IPS-18a (cell line): ENCODE results near the gene PDE11A.

ENCODE experiments used
- H3K27ac ChIP-seq: one replicate; pipeline ENCODE4 v1.5.1; 2013; ENCODE audit warnings: low read length
- H3K27me3 ChIP-seq: one replicate; pipeline ENCODE4 v1.6.1; 2013; ENCODE audit warnings: mild to moderate bottlenecking, low read length; ENCODE audit not compliant: control insufficient read depth, insufficient read depth
- H3K36me3 ChIP-seq: one replicate; pipeline ENCODE4 v1.6.1; 2013; ENCODE audit warnings: low read depth, low read length; ENCODE audit not compliant: control insufficient read depth
- H3K4me1 ChIP-seq: one replicate; pipeline ENCODE4 v1.6.1; 2013; ENCODE audit warnings: low read depth, low read length; ENCODE audit not compliant: control insufficient read depth
- H3K4me3 ChIP-seq: one replicate; pipeline ENCODE4 v1.5.1; 2013; ENCODE audit warnings: low read length
- H3K9ac ChIP-seq: one replicate; pipeline ENCODE4 v1.6.1; 2013; ENCODE audit warnings: mild to moderate bottlenecking, low read length, moderate library complexity
- H3K9me3 ChIP-seq: one replicate; pipeline ENCODE4 v1.6.1; 2013; ENCODE audit warnings: low read depth, low read length; ENCODE audit not compliant: control insufficient read depth

The PDE11A gene

DNA sequence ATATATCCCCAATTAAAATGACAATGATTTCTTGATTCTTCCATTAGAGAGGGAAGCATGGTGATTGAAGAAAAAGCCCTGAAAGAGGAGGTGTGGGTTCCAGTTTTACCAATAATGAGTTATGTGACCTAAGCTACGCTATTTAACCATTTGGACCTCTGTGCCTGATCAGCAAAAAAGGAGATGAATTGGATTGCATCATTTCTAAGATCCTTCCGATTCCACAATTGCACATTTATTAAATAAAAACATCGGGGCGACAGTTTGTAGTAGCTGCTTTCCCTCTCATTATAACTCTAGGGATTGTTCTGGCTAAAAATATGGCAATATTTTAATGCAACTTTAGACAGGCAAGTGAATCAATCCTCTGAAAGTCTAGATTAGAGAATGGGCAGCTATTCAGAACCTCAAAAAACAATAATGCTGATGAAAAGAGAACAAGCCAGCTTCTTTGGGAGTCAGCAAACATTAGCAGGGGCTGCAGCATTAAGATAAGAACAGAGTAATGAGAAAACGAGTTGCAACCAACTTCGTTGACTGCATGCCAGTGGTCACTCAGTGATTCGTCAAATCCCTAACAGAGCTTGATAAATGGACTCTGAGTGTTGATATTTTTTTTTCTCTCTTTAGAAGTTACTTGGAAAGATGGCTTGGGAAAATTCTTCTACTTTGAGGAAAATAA lies 378.8 kb downstream of the PDE11A start:
- Histone ChIP-seq H3K9me3 (no peaks in the 10 kb centered on the region), H3K27me3 (no peaks in the 10 kb centered on the region), H3K4me3 (no peak overlapping the region), H3K36me3 (no peaks in the 10 kb centered on the region), H3K4me1 (no peaks in the 10 kb centered on the region), H3K27ac (no peak overlapping the region), H3K9ac (no peak overlapping the region)

DNA sequence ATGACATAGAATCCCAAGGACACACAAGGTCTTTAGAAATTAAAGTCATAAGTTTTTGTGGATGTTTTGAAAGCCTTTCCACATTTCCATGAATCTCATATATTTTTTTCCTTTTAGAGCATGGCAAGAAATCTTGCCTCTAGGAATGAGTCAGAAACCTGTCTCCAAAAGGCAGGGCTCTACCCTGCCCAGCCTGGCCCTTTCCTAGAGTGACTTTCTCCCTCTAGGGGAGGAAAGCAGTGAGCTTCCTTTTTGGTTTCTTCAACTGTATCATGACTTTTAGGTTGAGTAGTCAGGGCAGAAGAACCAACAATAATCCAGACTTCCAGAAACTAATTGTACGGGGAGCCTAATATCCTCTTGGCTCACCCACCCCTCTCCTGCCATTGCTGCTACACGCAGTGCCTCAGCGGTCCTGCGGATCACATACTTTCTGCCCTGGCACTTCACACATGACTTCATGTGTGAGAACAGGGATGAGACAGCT lies 379.8 kb downstream of the PDE11A start:
- H3K36me3 ChIP-seq: no peaks in the 10 kb centered on the region
- no peak overlapping the region for H3K9ac ChIP-seq
- H3K27me3 ChIP-seq: no peaks in the 10 kb centered on the region
- H3K27ac ChIP-seq: no peak overlapping the region
- no peaks in the 10 kb centered on the region for H3K4me1 ChIP-seq
- H3K9me3 ChIP-seq: no peaks in the 10 kb centered on the region
- no peak overlapping the region for H3K4me3 ChIP-seq

DNA sequence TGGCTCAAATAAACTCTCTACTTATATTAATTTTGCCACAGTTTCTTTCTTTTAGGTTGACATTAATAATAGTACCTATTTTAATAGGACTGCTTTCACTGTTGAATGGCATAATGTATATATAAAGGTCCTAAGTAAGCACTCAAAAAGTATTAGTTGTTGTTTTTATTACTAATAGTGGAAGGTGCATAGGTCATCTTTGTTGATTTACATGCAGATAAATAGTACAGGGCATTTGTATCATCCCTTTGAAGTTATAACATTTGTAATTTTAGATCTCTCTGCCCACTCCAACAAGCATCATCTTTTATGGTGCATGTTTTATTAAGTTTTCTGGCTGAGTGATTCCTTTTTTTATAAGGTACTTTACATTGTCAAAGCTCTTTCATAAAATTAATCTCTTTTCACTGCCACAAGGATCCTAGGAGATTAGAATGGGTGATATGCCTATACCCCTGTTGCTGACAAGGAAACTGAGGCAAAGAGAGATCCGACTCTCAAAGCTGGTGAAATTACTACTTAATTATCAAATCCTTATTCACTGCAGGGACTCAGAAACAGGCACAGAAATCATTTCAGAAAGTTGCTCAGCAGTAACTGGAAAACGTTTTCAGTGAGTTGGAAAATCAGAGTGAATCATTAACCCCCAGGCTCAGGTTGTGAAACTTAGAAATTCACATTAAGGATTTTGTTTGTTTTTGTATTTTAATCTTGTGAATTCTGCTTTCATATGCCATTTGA lies 380.4 kb downstream of the PDE11A start:
- Histone ChIP-seq H3K4me1 (no peaks in the 10 kb centered on the region), H3K9ac (no peak overlapping the region), H3K27ac (no peak overlapping the region), H3K27me3 (no peaks in the 10 kb centered on the region), H3K9me3 (no peaks in the 10 kb centered on the region), H3K4me3 (no peak overlapping the region), H3K36me3 (no peaks in the 10 kb centered on the region)

DNA sequence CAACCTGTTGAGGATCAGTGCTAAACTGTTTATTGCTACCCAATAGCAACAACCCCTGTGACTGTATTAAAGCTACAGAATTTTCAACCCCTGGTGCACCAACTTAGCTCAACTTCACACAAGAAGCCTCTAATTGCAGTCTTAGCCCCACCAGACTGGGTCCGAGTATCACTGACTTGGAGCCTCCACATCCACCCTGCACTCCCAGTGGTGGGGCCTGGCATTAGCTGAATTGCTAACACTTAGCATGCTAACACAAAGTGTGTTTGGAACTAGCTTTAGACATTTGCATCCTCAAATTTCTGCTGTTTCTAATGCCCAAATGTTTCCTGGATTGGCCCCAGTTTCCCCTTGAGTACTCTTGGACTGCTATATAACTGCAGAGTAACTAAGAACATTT lies 381.4 kb downstream of the PDE11A start:
- Histone ChIP-seq H3K36me3 (no peaks in the 10 kb centered on the region), H3K9me3 (no peaks in the 10 kb centered on the region), H3K27ac (no peak overlapping the region), H3K4me3 (no peak overlapping the region), H3K9ac (no peak overlapping the region), H3K27me3 (no peaks in the 10 kb centered on the region), H3K4me1 (no peaks in the 10 kb centered on the region)

DNA sequence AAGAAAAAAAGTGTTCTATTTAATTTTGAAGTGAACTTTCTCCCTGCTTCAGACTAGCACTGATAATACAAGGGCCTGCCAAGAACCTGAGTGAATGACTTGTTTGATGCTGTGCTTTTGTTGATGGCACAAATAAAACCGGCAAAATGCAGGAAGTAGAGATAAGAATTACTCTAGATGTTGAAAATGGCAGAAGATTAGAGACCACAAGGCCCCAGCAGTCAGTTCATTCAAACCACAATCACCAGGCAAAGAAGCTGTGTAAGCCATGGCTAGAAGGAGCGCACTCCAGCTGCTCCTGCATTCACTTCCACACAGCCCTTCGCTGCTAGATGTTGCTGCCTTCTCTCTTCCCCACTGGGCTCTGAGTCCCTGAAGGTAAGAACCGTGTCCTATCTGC lies 383.0 kb downstream of the PDE11A start:
- H3K4me3 ChIP-seq: no peak overlapping the region
- no peak overlapping the region for H3K27ac ChIP-seq
- no peaks in the 10 kb centered on the region for H3K27me3 ChIP-seq
- H3K36me3 ChIP-seq: no peaks in the 10 kb centered on the region
- no peak overlapping the region for H3K9ac ChIP-seq
- H3K4me1 ChIP-seq: no peaks in the 10 kb centered on the region
- H3K9me3 ChIP-seq: no peaks in the 10 kb centered on the region

DNA sequence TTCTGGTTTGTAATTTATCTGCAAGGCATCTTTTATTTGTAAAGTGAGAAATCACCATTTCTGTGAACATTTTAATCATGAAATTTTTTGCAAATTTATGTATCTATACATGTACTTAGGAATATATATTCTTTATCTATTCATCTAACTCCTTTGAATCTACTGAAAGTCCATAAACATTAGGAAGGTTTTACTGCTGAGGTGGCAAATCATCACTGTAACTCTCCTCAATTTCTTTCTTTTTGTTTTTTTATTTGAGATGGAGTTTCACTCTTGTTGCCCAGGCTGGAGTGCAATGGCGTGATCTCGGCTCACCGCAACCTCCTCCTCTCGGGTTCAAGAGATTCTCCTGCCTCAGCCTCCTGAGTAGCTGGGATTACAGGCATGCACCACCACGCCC lies 383.7 kb downstream of the PDE11A start:
- Histone ChIP-seq H3K4me1 (no peaks in the 10 kb centered on the region), H3K4me3 (no peak overlapping the region), H3K27me3 (no peaks in the 10 kb centered on the region), H3K36me3 (no peaks in the 10 kb centered on the region), H3K9me3 (no peaks in the 10 kb centered on the region), H3K27ac (no peak overlapping the region), H3K9ac (no peak overlapping the region)

DNA sequence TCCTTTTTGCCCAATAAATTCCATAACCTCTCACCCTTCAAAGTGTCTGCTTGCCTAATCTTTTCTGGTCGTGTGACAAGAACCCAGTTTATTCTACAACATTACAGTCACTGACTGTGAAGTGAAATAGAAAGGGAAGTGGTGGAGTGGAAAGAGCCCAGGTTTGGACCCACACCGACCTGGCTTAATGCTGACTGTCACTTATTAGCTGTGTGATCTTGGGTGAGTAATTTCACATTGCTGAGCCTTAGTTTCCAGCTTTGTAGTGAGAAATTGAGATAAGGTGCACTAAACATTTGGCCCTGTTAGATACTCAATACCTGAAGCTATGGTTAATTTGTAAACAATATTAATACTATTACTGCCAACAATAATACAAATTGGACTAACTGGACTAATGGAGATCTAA lies 388.9 kb downstream of the PDE11A start:
- no peaks in the 10 kb centered on the region for H3K36me3 ChIP-seq
- H3K9ac ChIP-seq: no peak overlapping the region
- H3K4me3 ChIP-seq: no peak overlapping the region
- no peaks in the 10 kb centered on the region for H3K27me3 ChIP-seq
- H3K4me1 ChIP-seq: peaks cover 8% of the 10 kb centered on the region
- no peak overlapping the region for H3K27ac ChIP-seq
- H3K9me3 ChIP-seq: no peaks in the 10 kb centered on the region

DNA sequence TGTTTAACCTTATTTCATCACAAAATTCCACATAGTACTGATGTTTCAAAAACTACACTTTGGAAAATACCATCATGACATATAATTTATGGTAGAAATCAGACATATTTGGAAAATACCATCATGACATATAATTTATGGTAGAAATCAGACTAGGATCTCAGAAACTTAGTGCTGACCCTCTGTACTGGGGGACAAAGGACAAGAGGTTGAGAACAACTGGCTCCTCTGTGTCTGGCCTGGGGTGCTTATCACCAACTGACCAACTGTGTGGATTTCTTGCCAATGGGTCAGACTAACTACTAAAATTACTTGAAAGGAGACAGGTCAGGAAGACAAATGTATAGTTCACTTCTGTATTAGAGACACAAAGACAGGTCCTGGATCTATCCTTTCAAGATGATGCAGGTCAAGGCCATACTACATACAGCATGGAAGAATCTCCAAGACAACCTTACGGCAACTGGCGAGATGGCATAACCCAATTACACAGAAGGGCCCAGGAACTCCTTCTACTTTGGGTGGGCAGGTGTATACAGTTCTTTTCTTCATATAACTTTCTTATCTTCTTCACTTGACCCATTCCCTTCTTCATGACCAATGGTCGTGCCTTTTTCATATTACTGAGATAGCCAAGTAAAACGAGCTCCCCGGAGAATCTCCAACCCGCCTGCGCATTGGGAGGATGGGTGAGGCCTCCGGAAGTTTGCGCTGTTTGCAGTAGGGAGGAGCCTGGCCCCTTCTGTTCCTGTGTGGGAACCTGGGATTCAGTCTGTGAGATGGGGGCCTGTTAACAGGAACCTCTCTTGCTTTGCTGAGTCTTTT lies 389.5 kb downstream of the PDE11A start:
- Histone ChIP-seq H3K9ac (no peak overlapping the region), H3K27ac (no peak overlapping the region), H3K4me3 (no peak overlapping the region), H3K36me3 (no peaks in the 10 kb centered on the region), H3K27me3 (no peaks in the 10 kb centered on the region), H3K9me3 (no peaks in the 10 kb centered on the region), H3K4me1 (peaks cover 8% of the 10 kb centered on the region)

DNA sequence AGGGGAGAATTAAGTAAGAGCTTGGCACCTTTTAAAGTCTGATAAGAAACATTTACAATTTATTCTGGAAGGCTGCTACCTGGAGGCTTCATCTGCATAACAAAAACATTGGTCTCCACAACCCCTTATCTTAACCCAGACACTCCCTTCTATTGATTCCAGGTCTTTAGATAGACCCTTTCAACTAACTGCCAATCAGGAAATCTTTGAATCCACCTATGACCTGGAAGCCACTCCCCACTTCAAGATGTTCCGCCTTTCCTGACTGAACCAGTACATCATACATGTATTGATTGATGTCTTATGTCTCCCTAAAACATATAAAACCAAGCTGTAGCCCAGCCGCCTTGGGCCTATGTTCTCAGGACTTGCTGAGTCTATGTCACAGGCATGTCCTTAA lies 390.6 kb downstream of the PDE11A start:
- Histone ChIP-seq H3K9ac (no peak overlapping the region), H3K27me3 (peaks cover 5% of the 10 kb centered on the region), H3K27ac (no peak overlapping the region), H3K9me3 (no peaks in the 10 kb centered on the region), H3K36me3 (no peaks in the 10 kb centered on the region), H3K4me3 (no peak overlapping the region), H3K4me1 (peaks cover 8% of the 10 kb centered on the region)

DNA sequence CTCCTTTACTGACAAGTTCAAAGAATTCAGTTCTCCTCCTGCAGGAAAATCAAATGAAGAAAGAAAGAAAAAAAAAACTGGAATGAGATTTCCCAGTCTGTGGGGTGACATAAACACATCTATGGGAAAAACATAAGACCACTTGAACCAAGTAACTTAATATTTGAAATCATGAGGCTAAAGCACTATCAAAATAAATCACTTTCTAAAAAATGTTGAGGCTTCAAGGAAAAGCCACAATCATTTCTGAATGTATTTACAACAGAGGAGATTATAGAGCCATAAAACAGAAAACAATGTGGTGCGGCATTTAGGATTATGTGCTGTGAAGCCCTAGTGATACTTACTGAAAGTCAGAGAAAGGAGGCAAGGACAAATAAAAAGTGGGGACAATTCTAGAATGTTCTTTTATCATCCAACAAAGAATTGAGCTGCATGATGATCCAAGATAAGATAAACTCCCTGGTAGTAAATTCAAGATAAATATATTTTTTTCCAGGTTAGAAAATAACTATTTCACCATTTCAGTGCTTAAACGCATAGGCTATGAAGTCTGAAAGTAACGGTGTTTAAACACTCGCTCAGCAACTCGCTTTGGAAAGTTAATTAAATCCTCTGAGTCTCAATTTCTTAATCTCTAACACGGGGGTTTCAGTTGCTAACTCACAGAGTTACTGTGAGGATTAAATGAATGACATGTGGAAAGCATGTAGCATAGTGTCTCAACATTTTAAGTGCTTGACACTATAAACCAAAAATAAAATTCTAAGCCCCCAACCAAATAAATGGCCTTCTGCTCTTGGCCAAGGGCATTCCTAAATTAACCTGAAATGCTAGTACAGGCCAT lies 391.5 kb downstream of the PDE11A start:
- Histone ChIP-seq H3K36me3 (no peaks in the 10 kb centered on the region), H3K27me3 (peaks cover 5% of the 10 kb centered on the region), H3K4me3 (no peak overlapping the region), H3K27ac (no peak overlapping the region), H3K9me3 (no peaks in the 10 kb centered on the region), H3K9ac (no peak overlapping the region), H3K4me1 (peaks cover 8% of the 10 kb centered on the region)
